IMR-90 (cell line): Measurements from ENCODE around the gene GNL1. TPM values are rescaled to one million over a fixed set of nuclear protein-coding genes. Genes with fewer than 3 reads are reported as not detected.

Experiments used
- ATAC-seq: fragments of 200-7000 bp; cut with Tn5 transposase; 2 replicates; pipeline ENCODE4 v1.9.1; 2020; ENCODE audit warnings: low read depth, mild to moderate bottlenecking, moderate library complexity
- BruUV-seq: library from RNA; stranded (reverse); fragments of 400-500 nt; replicated peaks from 2 replicates; lab custom pipeline; 2021; lab: Mats Ljungman, UMichigan
- CTCF ChIA-PET: fragments of 300-600 bp; formaldehyde crosslinking; extraction: SDS; loops from one replicate; lab custom pipeline; 2021; ENCODE audit warnings: antibody characterized with exemption; lab: Yijun Ruan, JAX
- POLR2A ChIA-PET: fragments of 300-600 bp; sonication (Branson Sonifier 250); formaldehyde crosslinking; loops from one replicate; lab custom pipeline; 2022; ENCODE audit warnings: antibody characterized with exemption; ENCODE audit not compliant: unreplicated experiment; lab: Charles Lee
- DNase-seq: peaks from one replicate; pipeline ENCODE4 v3.0.0; 2013
- H2AFZ ChIP-seq: replicated peaks from 2 replicates; pipeline ENCODE3; 2013; ENCODE audit warnings: low read length, mild to moderate bottlenecking; ENCODE audit not compliant: poor library complexity
- H2AK5ac ChIP-seq: 2 replicates; pipeline ENCODE4 v1.6.1; 2013; ENCODE audit warnings: low read depth, low read length, inconsistent platforms
- H2AK9ac ChIP-seq: replicated peaks from 2 replicates; pipeline ENCODE3; 2013; ENCODE audit warnings: mild to moderate bottlenecking, low read depth, low read length, moderate library complexity; ENCODE audit not compliant: poor library complexity
- H2BK120ac ChIP-seq: 2 replicates; pipeline ENCODE4 v1.6.1; 2013; ENCODE audit warnings: low read depth, low read length, inconsistent platforms
- H2BK15ac ChIP-seq: 3 replicates; pipeline ENCODE4 v1.6.1; 2013; ENCODE audit warnings: low read depth, low read length, inconsistent platforms
- H2BK20ac ChIP-seq: 2 replicates; pipeline ENCODE4 v1.6.1; 2013; ENCODE audit warnings: low read depth, mild to moderate bottlenecking, inconsistent platforms, low read length, moderate library complexity
- H2BK5ac ChIP-seq: 2 replicates; pipeline ENCODE4 v1.6.1; 2013; ENCODE audit warnings: mild to moderate bottlenecking, low read depth, low read length, inconsistent platforms; ENCODE audit not compliant: poor library complexity, severe bottlenecking
- H3K14ac ChIP-seq: replicated peaks from 2 replicates; pipeline ENCODE4 v1.6.1; 2013; ENCODE audit warnings: low read depth, low read length, inconsistent platforms
- H3K18ac ChIP-seq: 2 replicates; pipeline ENCODE4 v1.6.1; 2013; ENCODE audit warnings: low read depth, low read length, control low read depth
- H3K23ac ChIP-seq: 2 replicates; pipeline ENCODE4 v1.6.1; 2013; ENCODE audit warnings: low read depth, low read length, inconsistent platforms
- H3K27ac ChIP-seq: 2 replicates; pipeline ENCODE4 v1.5.1; 2013; ENCODE audit warnings: mild to moderate bottlenecking, control low read depth, low read length; ENCODE audit not compliant: insufficient read depth
- H3K27me3 ChIP-seq: 2 replicates; pipeline ENCODE4 v1.6.1; 2013; ENCODE audit warnings: low read length; ENCODE audit not compliant: control insufficient read depth, insufficient read depth
- H3K36me3 ChIP-seq: 2 replicates; pipeline ENCODE4 v1.6.1; 2013; ENCODE audit warnings: low read length, mixed read lengths; ENCODE audit not compliant: control insufficient read depth, insufficient read depth
- H3K4ac ChIP-seq: 2 replicates; pipeline ENCODE4 v1.6.1; 2013; ENCODE audit warnings: low read depth, low read length, inconsistent platforms
- H3K4me1 ChIP-seq: 2 replicates; pipeline ENCODE4 v1.6.1; 2013; ENCODE audit warnings: low read length, mixed read lengths; ENCODE audit not compliant: control insufficient read depth, insufficient read depth
- H3K4me2 ChIP-seq: 2 replicates; pipeline ENCODE4 v1.6.1; 2013; ENCODE audit warnings: low read depth, mild to moderate bottlenecking, control low read depth, low read length, moderate library complexity
- H3K4me3 ChIP-seq: 2 replicates; pipeline ENCODE4 v1.5.1; 2013; ENCODE audit warnings: low read depth, mild to moderate bottlenecking, control low read depth, low read length, moderate library complexity; ENCODE audit not compliant: insufficient read depth
- H3K56ac ChIP-seq: 2 replicates; pipeline ENCODE4 v1.6.1; 2013; ENCODE audit warnings: low read length, inconsistent platforms; ENCODE audit not compliant: insufficient read depth; ENCODE audit errors: extremely low read depth
- H3K79me1 ChIP-seq, 2 experiments: 2 replicates each; pipeline ENCODE4 v1.6.1; 2013; ENCODE audit warnings: low read length in 2 of 2, inconsistent platforms in 1 of 2, low read depth in 1 of 2
- H3K9ac ChIP-seq: 2 replicates; pipeline ENCODE4 v1.6.1; 2013; ENCODE audit warnings: low read depth, low read length, control low read depth
- H3K9me1 ChIP-seq: 2 replicates; pipeline ENCODE4 v1.6.1; 2013; ENCODE audit warnings: low read length, inconsistent platforms; ENCODE audit not compliant: insufficient read depth
- H3K9me3 ChIP-seq: 2 replicates; pipeline ENCODE4 v1.6.1; 2013; ENCODE audit warnings: low read length; ENCODE audit not compliant: control insufficient read depth, insufficient read depth
- H4K20me1 ChIP-seq: 2 replicates; pipeline ENCODE4 v1.6.1; 2013; ENCODE audit warnings: low read length, inconsistent platforms; ENCODE audit not compliant: insufficient read depth
- H4K5ac ChIP-seq: 2 replicates; pipeline ENCODE4 v1.6.1; 2013; ENCODE audit warnings: mild to moderate bottlenecking, low read depth, low read length, control low read depth
- H4K8ac ChIP-seq, 2 experiments: 2 replicates each; pipeline ENCODE4 v1.6.1; 2013; ENCODE audit warnings: low read depth in 2 of 2, low read length in 2 of 2, control low read depth in 1 of 2, inconsistent platforms in 1 of 2
- H4K91ac ChIP-seq: 2 replicates; pipeline ENCODE4 v1.6.1; 2013; ENCODE audit warnings: low read depth, low read length, inconsistent platforms; ENCODE audit not compliant: insufficient read depth
- CHD1 ChIP-seq: IDR thresholded peaks from 2 replicates; pipeline ENCODE4 v1.6.1; 2012; ENCODE audit warnings: low read depth, low read length, improper control_type of control experiment
- MAZ ChIP-seq: IDR thresholded peaks from 2 replicates; pipeline ENCODE4 v1.6.1; 2012; ENCODE audit warnings: low read depth, mild to moderate bottlenecking, low read length, improper control_type of control experiment, moderate library complexity, borderline replicate concordance
- POLR2A ChIP-seq: IDR thresholded peaks from 2 replicates; pipeline ENCODE4 v1.6.1; 2012; ENCODE audit warnings: mild to moderate bottlenecking, low read depth, low read length
- SMC3 ChIP-seq: fragments of 150-350 bp; IDR thresholded peaks from 2 replicates; pipeline ENCODE4 v1.6.1; 2016; ENCODE audit warnings: low read depth, mild to moderate bottlenecking, antibody characterized with exemption, low read length, moderate library complexity
- WGBS, 2 experiments: methylation state at CpG; one replicate each; pipeline versions ENCODE4 v1.1.5 to v1.1.7; 2013; ENCODE audit warnings: missing lambda C conversion rate in 2 of 2; ENCODE audit not compliant: insufficient read length in 1 of 2; ENCODE audit errors: extremely low coverage in 2 of 2; 5-methylcytosine and 5-hydroxymethylcytosine counted together
- dilution Hi-C: fragments of 300-500 bp; cut with HindIII; formaldehyde crosslinking; loops from one replicate; pipeline ENCODE4 v1.14.3; 2018; ENCODE audit warnings: low sequenced_read_pairs; ENCODE audit not compliant: unreplicated experiment
- in situ Hi-C: fragments of 300-500 bp; cut with MboI; formaldehyde crosslinking; loops from 3 replicates; pipeline ENCODE4 v1.14.3; 2019; ENCODE audit warnings: low sequenced_read_pairs, inconsistent platforms, mixed read lengths
- intact Hi-C: fragments of 100-400 bp; cut with micrococcal nuclease; formaldehyde crosslinking; loops from 2 replicates; pipeline ENCODE4 v1.10.0; 2022
- polyA plus RNA-seq, 3 experiments: library from polyadenylated mRNA; depleted of rRNA; stranded (reverse); fragments of >200 nt; gene quantifications; 2 replicates each; pipeline ENCODE4 v1.2.3, GENCODE V29; 2012; ENCODE audit warnings: low replicate concordance in 1 of 3
- total RNA-seq: library from RNA; depleted of rRNA; stranded (reverse); fragments of >200 nt; gene quantifications from 2 replicates; pipeline ENCODE4 v1.2.3, GENCODE V29; 2012
- TF ChIP-seq, protein P1 (sequence below): fragments of 150-350 bp; IDR thresholded peaks from 2 replicates; pipeline ENCODE4 v1.6.1; 2017; ENCODE audit warnings: mild to moderate bottlenecking, antibody characterized with exemption, low read length, low read depth

Gene GNL1
- total and polyA plus RNA-seq, 2 of the 4 experiments (the other 2 are of a cell fraction): 40.5 to 44.0 TPM

DNA sequence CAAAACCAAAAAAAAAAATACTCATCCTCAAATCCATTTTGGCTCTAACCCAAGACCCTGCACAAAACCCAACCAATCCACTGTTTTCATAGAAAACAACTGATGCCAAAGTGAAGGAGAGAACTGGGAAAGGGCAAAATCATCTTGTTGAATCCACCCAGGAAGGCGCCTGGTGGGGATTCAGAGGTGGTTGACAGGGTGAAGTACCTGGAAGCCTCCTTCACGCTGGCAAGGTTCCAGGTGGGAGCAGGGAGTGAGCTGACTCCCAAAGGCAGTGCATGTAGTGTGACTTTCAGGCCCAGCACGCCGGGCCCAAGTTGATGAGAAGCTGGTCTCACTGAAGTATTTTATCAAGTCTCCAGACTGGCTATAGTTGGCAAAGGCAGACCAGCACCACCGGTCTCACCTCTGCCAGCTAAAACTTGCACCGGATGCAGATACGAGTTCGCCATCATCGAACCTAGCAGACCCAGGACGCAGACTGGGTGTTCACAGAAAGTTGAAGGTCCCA, 44.2 kb upstream of the GNL1 start:
- H3K4ac ChIP-seq: no peak overlapping the region
- peaks cover 53% of the 10 kb centered on the region for H3K36me3 ChIP-seq
- H2BK120ac ChIP-seq: no peak overlapping the region
- no peak overlapping the region for H3K4me3 ChIP-seq
- no peak overlapping the region for H3K9ac ChIP-seq
- intact Hi-C loops: no loop called here
- 0 out of 2 replicates have a peak, but pooled peaks cover 5% of the 10 kb centered on the region for H3K9me1 ChIP-seq
- CTCF ChIA-PET: interaction anchor here (0.6 to 1.4 kb wide), 4 partner anchors 10 to 498 kb away, joined by 3 to 8 read pairs (median 4); no protein-coding TSS in a partner anchor
- POLR2A ChIA-PET: interaction anchor here (2.2 to 2.9 kb wide), 2 partner anchors 13 to 15 kb away, joined by 8 to 14 read pairs; no protein-coding TSS in a partner anchor
- H4K91ac ChIP-seq: no peak overlapping the region
- no peak overlapping the region for H3K27ac ChIP-seq
- no peak overlapping the region for H2BK5ac ChIP-seq
- H4K8ac ChIP-seq: no peak overlapping the region
- H3K27me3 ChIP-seq: no peaks in the 10 kb centered on the region
- H3K18ac ChIP-seq: no peak overlapping the region
- no peak for TF ChIP-seq SMC3
- TF ChIP-seq, protein P1, sequence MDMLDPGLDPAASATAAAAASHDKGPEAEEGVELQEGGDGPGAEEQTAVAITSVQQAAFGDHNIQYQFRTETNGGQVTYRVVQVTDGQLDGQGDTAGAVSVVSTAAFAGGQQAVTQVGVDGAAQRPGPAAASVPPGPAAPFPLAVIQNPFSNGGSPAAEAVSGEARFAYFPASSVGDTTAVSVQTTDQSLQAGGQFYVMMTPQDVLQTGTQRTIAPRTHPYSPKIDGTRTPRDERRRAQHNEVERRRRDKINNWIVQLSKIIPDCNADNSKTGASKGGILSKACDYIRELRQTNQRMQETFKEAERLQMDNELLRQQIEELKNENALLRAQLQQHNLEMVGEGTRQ: no peak
- TF ChIP-seq MAZ: no peak
- TF ChIP-seq POLR2A: no peak
- no peak for TF ChIP-seq CHD1
- no peak overlapping the region; the same call in 1 of the 2 replicates for H3K23ac ChIP-seq
- H2AK9ac ChIP-seq: peak overlapping the region; percentile 69
- H2BK15ac ChIP-seq: no peak overlapping the region
- no peak overlapping the region for H3K4me2 ChIP-seq
- H2AK5ac ChIP-seq: no peak overlapping the region
- in situ Hi-C loops: no loop called here
- H3K79me1 ChIP-seq: peaks cover 5 to 37% of the 10 kb centered on the region in 2 experiments; a peak in 2 of 4 replicates
- WGBS, 2 experiments: 54% methylated on average over 5 of the region's 10 CpGs; no CpG with 5 or more reads in 1 of the 2 experiments
- no peak overlapping the region for H3K14ac ChIP-seq
- H3K56ac ChIP-seq: no peak overlapping the region
- peaks cover 48% of the 10 kb centered on the region for H4K20me1 ChIP-seq
- H3K4me1 ChIP-seq: no peaks in the 10 kb centered on the region
- H4K5ac ChIP-seq: no peak overlapping the region
- dilution Hi-C loops: no loop called here
- H2AFZ ChIP-seq: no peak overlapping the region
- DNase-seq (no peak), ATAC-seq (no peak)
- H3K9me3 ChIP-seq: no peaks in the 10 kb centered on the region
- no peak overlapping the region for H2BK20ac ChIP-seq
- BruUV-seq: TSS peak; percentile 52
